Mesothelial cell of epicardium (in vitro differentiated cells): ENCODE data around the gene SOX8. TPM values are rescaled to one million over a fixed set of nuclear protein-coding genes. Genes with fewer than 3 reads are reported as not detected.

Experiments
- DNase-seq, 2 experiments: peaks; one replicate each; pipeline ENCODE4 v3.0.0; 2021; ENCODE audit warnings: low spot score in 2 of 2; ENCODE audit not compliant: unreplicated experiment in 2 of 2
- H3K27ac Mint-ChIP-seq: 2 replicates; pipeline ENCODE4 v1.8.0; 2021; ENCODE audit warnings: mixed read lengths
- H3K27me3 Mint-ChIP-seq: 2 replicates; pipeline ENCODE4 v1.8.0; 2021; ENCODE audit warnings: low read depth, mixed read lengths
- H3K36me3 Mint-ChIP-seq: 2 replicates; pipeline ENCODE4 v1.8.0; 2021; ENCODE audit warnings: mixed read lengths
- H3K4me1 Mint-ChIP-seq: 2 replicates; pipeline ENCODE4 v1.8.0; 2021; ENCODE audit warnings: mixed read lengths
- H3K4me3 Mint-ChIP-seq: 2 replicates; pipeline ENCODE4 v1.8.0; 2021; ENCODE audit warnings: mild to moderate bottlenecking, moderate library complexity, mixed read lengths
- H3K9me3 Mint-ChIP-seq: 2 replicates; pipeline ENCODE4 v1.8.0; 2021; ENCODE audit warnings: mixed read lengths
- total RNA-seq: library from RNA; stranded (reverse); gene quantifications from 3 replicates; pipeline ENCODE4 v1.2.1, GENCODE V29; 2021
- TF ChIP-seq, protein P1 (sequence below): fragments of 200-600 bp; sonication (generic); IDR thresholded peaks from one replicate; pipeline ENCODE4 v1.5.0; 2021; ENCODE audit warnings: antibody characterized with exemption; ENCODE audit not compliant: unreplicated experiment

Gene SOX8
- total RNA-seq, 1 donor from 2014 or later, result 5.1 TPM

DNA sequence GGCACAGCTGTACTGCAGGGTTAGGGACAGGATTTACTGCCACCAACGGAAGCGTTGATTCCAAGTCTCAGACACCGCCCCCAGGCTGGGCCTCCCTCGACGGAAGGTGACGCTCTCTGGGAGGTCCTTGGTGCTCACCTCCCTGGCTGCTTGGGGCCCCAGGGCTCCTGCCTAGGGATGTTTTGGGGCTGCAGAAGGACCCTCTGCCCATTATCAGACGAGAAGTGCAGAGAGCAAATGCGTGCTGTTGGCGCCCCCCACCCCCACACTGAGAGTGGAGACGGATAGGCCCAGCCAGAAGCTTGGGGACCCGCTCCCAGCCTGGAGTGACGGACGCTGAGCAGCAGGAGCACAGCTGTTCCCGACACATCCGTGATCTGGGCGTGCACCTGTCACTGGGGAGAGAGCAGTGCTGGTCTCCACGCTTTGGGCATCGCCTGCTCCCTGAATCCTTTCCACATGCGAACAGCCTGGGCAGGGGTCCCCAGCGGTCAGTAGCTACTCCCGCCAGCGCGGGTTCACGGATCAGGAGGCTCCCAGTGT is 5.1 kb upstream of the SOX8 start:
- no peak for DNase-seq
- no peak overlapping the region for H3K27ac Mint-ChIP-seq
- H3K9me3 Mint-ChIP-seq, result peaks cover 6% of the 10 kb centered on the region
- H3K27me3 Mint-ChIP-seq, result peaks cover 41% of the 10 kb centered on the region
- TF ChIP-seq, protein P1, sequence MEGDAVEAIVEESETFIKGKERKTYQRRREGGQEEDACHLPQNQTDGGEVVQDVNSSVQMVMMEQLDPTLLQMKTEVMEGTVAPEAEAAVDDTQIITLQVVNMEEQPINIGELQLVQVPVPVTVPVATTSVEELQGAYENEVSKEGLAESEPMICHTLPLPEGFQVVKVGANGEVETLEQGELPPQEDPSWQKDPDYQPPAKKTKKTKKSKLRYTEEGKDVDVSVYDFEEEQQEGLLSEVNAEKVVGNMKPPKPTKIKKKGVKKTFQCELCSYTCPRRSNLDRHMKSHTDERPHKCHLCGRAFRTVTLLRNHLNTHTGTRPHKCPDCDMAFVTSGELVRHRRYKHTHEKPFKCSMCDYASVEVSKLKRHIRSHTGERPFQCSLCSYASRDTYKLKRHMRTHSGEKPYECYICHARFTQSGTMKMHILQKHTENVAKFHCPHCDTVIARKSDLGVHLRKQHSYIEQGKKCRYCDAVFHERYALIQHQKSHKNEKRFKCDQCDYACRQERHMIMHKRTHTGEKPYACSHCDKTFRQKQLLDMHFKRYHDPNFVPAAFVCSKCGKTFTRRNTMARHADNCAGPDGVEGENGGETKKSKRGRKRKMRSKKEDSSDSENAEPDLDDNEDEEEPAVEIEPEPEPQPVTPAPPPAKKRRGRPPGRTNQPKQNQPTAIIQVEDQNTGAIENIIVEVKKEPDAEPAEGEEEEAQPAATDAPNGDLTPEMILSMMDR, result no peak
- no peaks in the 10 kb centered on the region for H3K4me1 Mint-ChIP-seq
- no peaks in the 10 kb centered on the region for H3K36me3 Mint-ChIP-seq
- H3K4me3 Mint-ChIP-seq, result no peak overlapping the region

DNA sequence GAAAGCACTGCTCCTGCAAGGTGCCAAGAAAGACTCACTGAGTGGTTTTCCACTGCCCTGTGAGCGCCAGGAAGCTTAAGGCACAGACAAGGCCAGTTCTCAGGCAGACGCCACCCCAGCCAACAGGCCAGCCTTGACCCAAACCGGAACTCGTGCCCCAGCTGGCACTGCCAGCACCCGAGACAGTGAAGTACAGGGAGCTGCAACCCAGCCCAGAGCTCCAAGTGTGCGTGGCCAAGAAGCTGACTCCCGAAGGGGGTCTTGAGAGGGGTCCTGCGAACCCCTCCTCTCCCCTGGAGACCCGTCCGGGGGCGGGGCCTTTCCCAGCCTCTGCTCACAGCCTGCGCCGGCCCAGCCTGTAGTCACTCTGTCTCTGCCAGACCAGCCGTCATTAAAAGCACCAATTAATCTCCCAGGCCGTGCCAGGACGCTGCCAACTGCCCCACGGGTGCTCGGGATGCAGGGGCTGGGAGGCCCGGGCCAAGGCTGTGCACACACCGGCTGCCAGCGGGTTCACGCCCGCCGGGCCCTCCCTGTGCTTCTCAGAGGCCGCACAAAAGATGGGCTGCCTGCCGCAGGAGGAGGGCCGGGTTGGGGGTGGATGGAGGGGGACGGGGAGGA is 4.4 kb upstream of the SOX8 start:
- Mint-ChIP-seq H3K27ac (no peak overlapping the region), H3K4me1 (no peaks in the 10 kb centered on the region), H3K4me3 (no peak overlapping the region), H3K36me3 (no peaks in the 10 kb centered on the region), H3K27me3 (peaks cover 41% of the 10 kb centered on the region), H3K9me3 (no peaks in the 10 kb centered on the region)
- DNase-seq, result no peak
- TF ChIP-seq, protein P1, result no peak

DNA sequence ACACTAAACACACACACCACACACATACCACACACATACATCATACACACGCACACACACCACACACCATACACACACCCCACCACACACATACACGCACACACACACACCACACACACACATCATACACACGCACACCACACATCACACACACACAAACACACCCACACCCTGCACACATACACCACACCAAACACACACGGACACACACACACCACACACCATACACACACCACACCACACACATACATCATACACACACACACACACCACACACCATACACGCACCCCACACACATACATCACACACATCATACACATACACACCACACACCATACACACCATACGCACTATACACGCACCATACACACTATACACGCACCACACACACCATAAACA is 3.7 kb upstream of the SOX8 start:
- Mint-ChIP-seq H3K9me3 (no peaks in the 10 kb centered on the region), H3K4me3 (no peak overlapping the region), H3K4me1 (no peaks in the 10 kb centered on the region), H3K36me3 (no peaks in the 10 kb centered on the region), H3K27me3 (peaks cover 46% of the 10 kb centered on the region), H3K27ac (no peak overlapping the region)
- DNase-seq, result no peak
- TF ChIP-seq, protein P1, result no peak

DNA sequence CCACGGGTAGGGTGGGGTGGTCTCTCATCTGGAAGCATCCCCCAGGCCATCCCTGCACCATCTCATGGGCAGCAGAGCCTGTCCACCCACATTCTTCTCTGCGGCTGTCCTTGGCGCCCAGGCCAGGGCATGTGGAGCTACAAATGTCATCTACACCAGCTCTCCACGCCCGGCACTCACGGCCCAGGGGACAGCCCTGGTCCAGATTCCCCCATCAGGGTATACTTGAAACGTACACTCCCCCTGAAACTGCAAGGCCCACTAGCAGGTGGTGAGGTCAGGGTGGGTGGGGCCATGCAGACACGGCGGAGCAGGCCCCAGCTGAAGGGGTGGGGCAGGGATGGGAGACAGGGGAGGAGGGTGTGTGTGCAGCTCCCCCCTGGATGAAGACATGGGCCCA is 3.2 kb upstream of the SOX8 start:
- Mint-ChIP-seq H3K27me3 (peaks cover 51% of the 10 kb centered on the region), H3K36me3 (no peaks in the 10 kb centered on the region), H3K27ac (no peak overlapping the region), H3K4me3 (no peak overlapping the region), H3K9me3 (no peaks in the 10 kb centered on the region), H3K4me1 (no peaks in the 10 kb centered on the region)
- TF ChIP-seq, protein P1, result no peak
- DNase-seq, result no peak

DNA sequence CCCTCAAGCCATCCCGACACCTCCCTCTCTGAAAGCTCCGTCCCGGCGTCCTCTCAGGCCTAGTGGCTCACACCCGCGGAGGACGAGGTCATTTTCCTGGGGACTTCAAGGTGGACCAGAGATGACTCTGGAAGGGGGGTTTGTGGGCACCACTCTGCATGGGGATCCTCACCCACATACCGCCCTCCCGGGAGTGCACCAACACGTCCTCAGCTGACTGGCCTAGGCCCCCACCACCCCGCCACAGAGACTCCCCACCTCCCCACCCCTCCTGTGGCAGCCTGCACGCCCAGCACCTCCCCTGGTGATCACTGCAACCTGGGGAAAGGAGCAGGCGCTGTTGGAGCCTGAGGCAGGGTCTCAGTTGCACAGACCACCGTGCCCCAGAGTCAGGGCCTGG is 2.4 kb upstream of the SOX8 start:
- no peak for DNase-seq
- Mint-ChIP-seq H3K9me3 (no peaks in the 10 kb centered on the region), H3K36me3 (no peaks in the 10 kb centered on the region), H3K27ac (no peak overlapping the region), H3K4me1 (no peaks in the 10 kb centered on the region), H3K27me3 (peaks cover 56% of the 10 kb centered on the region), H3K4me3 (no peak overlapping the region)
- TF ChIP-seq, protein P1, result no peak
